Activated B cell treated with CpG ODN at 0.5 μM for 24 hours (primary cell): ENCODE results near the gene CELSR1. TPM values are rescaled to one million over a fixed set of nuclear protein-coding genes. Genes with fewer than 3 reads are reported as not detected.

Source experiments
- ATAC-seq: fragments of 200-7000 bp; cut with Tn5 transposase; one replicate; pipeline ENCODE4 v1.10.0; 2021; ENCODE audit warnings: low read depth, mild to moderate bottlenecking, moderate library complexity
- CTCF ChIA-PET: fragments of 350-600 bp; sonication (Branson Sonifier 250); formaldehyde crosslinking; loops from one replicate; lab custom pipeline; 2021; ENCODE audit warnings: antibody characterized with exemption; lab: Charles Lee
- POLR2A ChIA-PET: fragments of 350-600 bp; sonication (Branson Sonifier 250); formaldehyde crosslinking; loops from one replicate; lab custom pipeline; 2021; ENCODE audit warnings: antibody characterized with exemption; lab: Charles Lee
- DNase-seq: peaks from one replicate; pipeline ENCODE4 v3.0.0; 2022
- H3K27ac Mint-ChIP-seq: one replicate; pipeline ENCODE4 v1.8.0; 2020; ENCODE audit warnings: mixed read lengths
- H3K27me3 Mint-ChIP-seq: one replicate; pipeline ENCODE4 v1.8.0; 2021; ENCODE audit warnings: mixed read lengths
- H3K36me3 Mint-ChIP-seq: one replicate; pipeline ENCODE4 v1.8.0; 2021; ENCODE audit warnings: low read depth, mixed read lengths
- H3K4me1 Mint-ChIP-seq: one replicate; pipeline ENCODE4 v1.8.0; 2021; ENCODE audit warnings: mixed read lengths
- H3K4me3 Mint-ChIP-seq: one replicate; pipeline ENCODE4 v1.8.0; 2020; ENCODE audit warnings: mild to moderate bottlenecking, mixed read lengths
- H3K9me3 Mint-ChIP-seq: one replicate; pipeline ENCODE4 v1.8.0; 2020; ENCODE audit warnings: mixed read lengths
- CTCF ChIP-seq: fragments of 200-600 bp; IDR thresholded peaks from one replicate; pipeline ENCODE4 v1.8.0; 2022; ENCODE audit warnings: antibody characterized with exemption, mild to moderate bottlenecking
- intact Hi-C: fragments of 100-400 bp; cut with micrococcal nuclease; formaldehyde crosslinking; loops from one replicate; pipeline ENCODE4 v1.15.1; 2024
- total RNA-seq: library from RNA; stranded (reverse); gene quantifications from 2 replicates; pipeline ENCODE4 v1.2.3, GENCODE V29; 2022

The CELSR1 gene
- total RNA-seq, 1 donor from 2014 or later = 12.3 TPM

DNA sequence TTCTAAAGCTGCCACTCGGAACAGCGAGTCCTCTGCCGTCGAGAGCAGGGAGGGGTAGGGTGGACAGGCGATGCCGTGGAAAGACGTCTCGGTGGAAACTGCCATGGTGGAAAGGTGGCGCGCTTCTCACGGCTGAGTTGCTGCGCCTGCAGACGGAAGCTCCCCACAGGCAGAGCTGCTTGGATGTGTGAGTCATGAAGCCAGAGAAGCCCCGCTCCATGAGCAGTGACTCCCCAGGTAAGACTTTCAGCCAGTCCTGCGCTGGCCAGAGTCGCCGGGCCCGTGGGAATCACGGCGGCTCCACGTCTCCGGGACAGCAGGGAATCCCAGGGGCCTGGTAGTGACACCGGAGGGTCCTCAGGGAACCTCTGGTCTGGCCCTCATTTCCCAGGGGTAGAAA, 205.9 kb downstream of the CELSR1 start:
- Mint-ChIP-seq H3K27me3 (no peaks in the 10 kb centered on the region), H3K36me3 (peaks cover 5% of the 10 kb centered on the region), H3K9me3 (no peaks in the 10 kb centered on the region), H3K4me3 (no peak overlapping the region), H3K27ac (no peak overlapping the region), H3K4me1 (peaks cover 8% of the 10 kb centered on the region)
- no peak for DNase-seq
- ChIA-PET CTCF (no interaction called here), POLR2A (no interaction called here)
- intact Hi-C loops = loop anchor here (10.0 kb wide), 1 partner anchor 297 kb away; no protein-coding TSS in a partner anchor
- ATAC-seq = no peak
- no peak for TF ChIP-seq CTCF

DNA sequence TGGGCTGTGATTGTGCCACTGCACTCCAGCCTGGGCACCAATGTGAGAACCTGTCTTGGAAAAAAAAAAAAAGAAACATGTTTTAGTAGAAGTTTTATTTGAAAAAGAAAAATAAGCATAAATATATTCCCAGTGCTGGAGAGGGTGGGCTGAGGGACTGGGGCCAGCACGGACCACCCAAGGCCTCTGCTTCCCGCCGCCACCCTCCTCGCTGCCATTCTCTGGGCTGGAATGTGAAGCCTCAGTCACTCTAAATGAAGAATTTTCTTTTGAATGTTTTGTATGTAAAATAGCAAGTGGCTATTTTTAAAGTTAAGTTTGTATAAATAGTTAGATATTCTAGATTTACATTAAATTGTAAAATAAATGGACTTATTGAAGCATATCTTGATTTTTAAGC, 207.0 kb downstream of the CELSR1 start:
- no peaks in the 10 kb centered on the region for H3K9me3 Mint-ChIP-seq
- intact Hi-C loops = loop anchor here (10.0 kb wide), 1 partner anchor 296 kb away; no protein-coding TSS in a partner anchor
- no peak for ATAC-seq
- no peak overlapping the region for H3K27ac Mint-ChIP-seq
- ChIA-PET CTCF (interaction anchor here (0.7 kb wide), 1 partner anchor 10 kb away, joined by 3 read pairs; no protein-coding TSS in a partner anchor), POLR2A (no interaction called here)
- peaks cover 4% of the 10 kb centered on the region for H3K4me1 Mint-ChIP-seq
- no peaks in the 10 kb centered on the region for H3K27me3 Mint-ChIP-seq
- DNase-seq = no peak
- no peak overlapping the region for H3K4me3 Mint-ChIP-seq
- no peaks in the 10 kb centered on the region for H3K36me3 Mint-ChIP-seq
- TF ChIP-seq CTCF = no peak

GRCh38 chr22:46329616-46330015, 207.8 kb downstream of the CELSR1 start:
- DNase-seq (no peak), ATAC-seq (no peak)
- Mint-ChIP-seq H3K4me1 (peaks cover 2% of the 10 kb centered on the region), H3K27ac (no peak overlapping the region), H3K36me3 (no peaks in the 10 kb centered on the region), H3K9me3 (no peaks in the 10 kb centered on the region), H3K4me3 (no peak overlapping the region), H3K27me3 (no peaks in the 10 kb centered on the region)
- ChIA-PET POLR2A (no interaction called here), CTCF (interaction anchor here (0.7 to 1.3 kb wide), 2 partner anchors 11 to 38 kb away, joined by 3 read pairs; no protein-coding TSS in a partner anchor)
- TF ChIP-seq CTCF = no peak
- intact Hi-C loops = loop anchor here (10.0 kb wide), 1 partner anchor 295 kb away; no protein-coding TSS in a partner anchor

GRCh38 chr22:46328797-46329196, 208.6 kb downstream of the CELSR1 start:
- CTCF ChIA-PET = interaction anchor here (1.3 kb wide), 1 partner anchor 39 kb away, joined by 3 read pairs; no protein-coding TSS in a partner anchor
- TF ChIP-seq CTCF = no peak
- H3K4me3 Mint-ChIP-seq = no peak overlapping the region
- no peaks in the 10 kb centered on the region for H3K4me1 Mint-ChIP-seq
- H3K36me3 Mint-ChIP-seq = no peaks in the 10 kb centered on the region
- no peaks in the 10 kb centered on the region for H3K9me3 Mint-ChIP-seq
- no peak overlapping the region for H3K27ac Mint-ChIP-seq
- DNase-seq (no peak), ATAC-seq (no peak)
- H3K27me3 Mint-ChIP-seq = no peaks in the 10 kb centered on the region
- intact Hi-C loops = no loop called here
- POLR2A ChIA-PET = no interaction called here

GRCh38 chr22:46327691-46328465, 209.5 kb downstream of the CELSR1 start:
- intact Hi-C loops = no loop called here
- Mint-ChIP-seq H3K4me3 (no peak overlapping the region), H3K4me1 (no peaks in the 10 kb centered on the region), H3K9me3 (no peaks in the 10 kb centered on the region), H3K27ac (no peak overlapping the region), H3K36me3 (no peaks in the 10 kb centered on the region), H3K27me3 (no peaks in the 10 kb centered on the region)
- TF ChIP-seq CTCF = no peak
- ChIA-PET CTCF (interaction anchor here (1.0 to 1.5 kb wide), 3 partner anchors 40 to 332 kb away, joined by 3 read pairs; no protein-coding TSS in a partner anchor), POLR2A (no interaction called here)
- ATAC-seq = no peak
- DNase-seq = no peak
